HG03460 (cell line): ENCODE data around the gene GYG2.
"Not testable (repeated sequence)": the region's sequence is repeated elsewhere in the genome, so short reads cannot be mapped to it uniquely, and the experiment has no call there.

Experiments
- ATAC-seq: cut with Tn5 transposase; IDR thresholded peaks from one replicate; pipeline ENCODE4 v1.9.1; 2021; ENCODE audit not compliant: unreplicated experiment

The GYG2 gene

DNA sequence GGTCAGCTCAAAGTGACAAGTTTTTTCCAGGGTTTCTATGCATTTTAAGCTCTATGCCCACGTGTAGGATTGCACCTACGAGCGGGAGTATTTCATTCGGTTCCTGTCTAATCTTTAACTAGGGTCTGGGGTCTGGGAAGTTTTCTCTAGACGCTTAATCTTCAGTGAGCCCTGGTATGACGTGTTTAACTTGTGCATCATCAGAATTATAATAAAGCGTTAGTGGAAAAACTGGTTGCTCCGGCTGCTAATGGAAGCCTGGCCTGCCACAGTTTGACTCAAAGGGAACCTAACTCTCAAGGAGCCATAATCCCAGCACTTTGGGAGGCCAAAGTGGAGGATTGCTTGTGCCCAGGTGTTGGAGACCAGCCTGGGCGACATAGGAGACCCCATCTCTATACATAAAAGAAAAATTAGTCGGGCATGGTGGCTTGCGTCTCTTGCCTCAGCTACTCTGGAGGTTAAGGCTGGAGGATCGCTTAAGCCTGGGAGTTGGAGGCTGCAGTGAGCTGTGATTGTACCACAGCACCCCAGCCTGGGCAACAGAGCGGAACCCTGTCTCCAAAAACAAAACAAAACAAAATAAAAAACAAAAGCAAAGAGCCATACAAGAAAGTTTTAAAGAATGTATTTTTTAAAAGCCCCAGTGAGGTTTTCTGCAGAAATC is 70.2 kb downstream of the GYG2 start:
- no peak for ATAC-seq

DNA sequence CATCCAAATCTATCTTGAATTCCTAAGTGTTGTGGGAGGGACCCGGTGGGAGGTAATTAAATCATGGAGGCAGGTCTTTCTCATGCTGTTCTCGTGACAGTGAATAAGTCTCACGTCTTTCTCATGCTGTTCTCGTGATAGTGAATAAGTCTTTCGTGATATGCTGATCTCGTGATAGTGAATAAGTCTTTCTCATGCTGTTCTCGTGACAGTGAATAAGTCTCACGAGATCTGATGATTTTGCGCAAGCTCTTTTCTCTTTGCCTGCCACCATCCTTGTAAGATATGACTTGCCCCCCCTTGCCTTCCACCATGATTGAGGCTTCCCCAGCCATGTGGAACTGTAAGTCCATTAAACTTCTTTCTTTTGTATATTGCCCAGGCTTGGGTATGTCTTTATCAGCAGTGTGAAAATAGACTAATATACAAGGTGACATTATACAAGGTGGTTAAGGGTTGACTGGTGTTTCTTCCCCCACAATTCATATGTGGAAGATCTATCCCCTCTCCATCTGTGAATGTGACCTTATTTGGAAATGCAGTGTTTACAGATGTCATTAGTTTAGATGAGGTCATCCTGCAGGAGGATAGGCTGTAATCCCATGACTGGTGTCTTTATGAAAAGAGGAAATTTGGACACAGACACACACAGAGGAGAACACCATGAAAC is 72.8 kb downstream of the GYG2 start:
- no peak for ATAC-seq

DNA sequence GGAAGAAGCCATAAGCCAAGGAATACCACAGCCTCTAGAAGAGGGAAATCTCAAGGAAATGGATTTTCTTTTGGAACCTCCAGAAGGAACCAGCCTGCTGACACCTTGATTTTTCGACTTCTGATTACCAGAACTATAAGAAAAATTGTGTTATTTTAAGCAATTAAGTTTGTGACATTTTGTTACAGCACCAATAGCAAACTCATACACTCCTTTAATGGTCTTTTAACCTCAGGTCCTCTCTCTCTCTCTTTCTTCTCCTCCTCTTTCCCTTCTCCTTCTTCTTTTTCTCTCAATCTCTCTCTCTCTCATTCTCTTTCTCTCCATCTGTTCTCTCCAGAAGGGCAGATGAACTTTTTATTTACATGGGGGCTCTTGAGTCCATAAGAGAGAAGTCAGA is 74.1 kb downstream of the GYG2 start:
- no peak for ATAC-seq

GRCh38 chrX:2903366-2903765 is 74.6 kb downstream of the GYG2 start:
- ATAC-seq, result no peak

- ATAC-seq, result no peak
Measured at GRCh38 chrX:2907295-2907694, 78.6 kb downstream of the GYG2 start.

DNA sequence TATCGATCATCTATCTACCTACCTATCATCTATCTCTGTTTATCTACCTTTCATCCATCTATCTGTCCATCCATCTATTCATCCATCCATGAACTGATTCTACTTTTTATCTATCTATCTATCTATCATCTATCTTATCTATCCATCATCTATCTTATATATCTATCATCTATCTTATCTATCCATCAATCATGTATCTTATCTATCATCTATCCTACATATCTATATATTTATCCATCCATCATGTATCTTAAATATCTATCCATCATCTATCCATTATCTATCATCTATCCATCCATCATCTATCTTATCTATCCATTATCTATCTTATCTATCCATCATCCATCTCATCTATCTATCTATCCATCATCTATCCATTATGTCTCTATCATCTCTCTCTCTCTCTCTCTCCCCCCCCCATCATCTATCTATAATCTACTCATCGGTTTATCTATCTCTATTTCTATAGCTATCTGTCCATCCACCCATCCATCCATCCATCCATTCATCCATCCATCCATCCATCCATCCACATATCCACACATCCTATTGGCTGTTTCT is 79.5 kb downstream of the GYG2 start:
- no peak for ATAC-seq

DNA sequence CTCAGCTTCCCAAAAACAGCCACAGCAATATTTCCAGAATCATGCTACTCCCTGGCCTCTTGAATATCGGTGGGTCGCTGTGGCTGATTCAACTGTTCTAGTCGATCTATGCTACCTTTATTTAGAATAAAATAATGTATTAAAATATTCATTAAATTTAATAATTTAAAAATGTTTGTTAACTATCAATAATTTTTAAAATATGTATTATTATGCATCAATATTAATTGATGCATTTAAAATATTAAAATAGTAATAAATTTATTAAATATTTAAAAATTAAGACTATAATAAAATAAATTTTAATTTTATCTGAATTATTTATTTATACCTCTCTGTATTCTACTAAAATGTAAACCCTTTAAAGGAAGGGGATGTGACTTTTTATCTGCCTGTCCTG is 81.4 kb downstream of the GYG2 start:
- no peak for ATAC-seq

DNA sequence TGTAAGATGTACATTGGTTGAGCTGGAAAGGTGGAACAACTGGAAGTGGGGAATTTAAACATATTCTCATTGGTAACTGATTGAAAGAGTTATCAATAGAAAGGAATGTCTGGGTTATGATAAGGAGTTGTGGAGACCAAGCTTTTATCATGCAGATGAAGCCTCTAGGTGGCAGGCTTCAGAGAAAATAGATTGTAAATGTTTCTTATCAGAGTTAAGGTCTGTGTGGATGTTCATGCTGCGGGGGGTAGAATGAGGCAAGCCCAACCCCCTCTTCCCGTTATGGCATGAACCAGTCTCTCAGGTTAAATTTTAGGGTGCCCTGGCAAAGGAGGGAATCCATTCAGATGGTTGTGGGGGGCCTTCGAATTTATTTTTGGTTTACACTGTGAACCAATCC is 84.4 kb downstream of the GYG2 start:
- no peak for ATAC-seq

DNA sequence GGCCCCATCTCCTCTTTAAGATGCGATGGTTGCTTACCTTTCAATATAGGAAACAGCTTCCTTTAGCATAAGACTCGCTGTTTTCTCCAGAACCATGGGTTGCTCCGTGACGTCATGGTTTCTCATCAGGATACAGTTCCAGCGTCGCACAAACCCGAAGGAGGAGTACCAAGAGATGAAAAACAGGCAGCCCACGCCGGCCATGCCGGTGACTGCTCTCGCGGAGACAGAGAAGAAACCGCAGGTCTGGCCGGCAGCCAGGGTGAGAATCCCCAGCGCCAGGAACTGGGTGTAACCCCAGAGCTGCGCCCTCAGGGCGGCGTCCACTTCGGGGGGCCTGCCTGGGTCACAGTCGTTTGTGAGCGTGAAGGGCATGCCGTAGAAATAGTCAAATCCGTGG is 89.0 kb downstream of the GYG2 start:
- no peak for ATAC-seq

DNA sequence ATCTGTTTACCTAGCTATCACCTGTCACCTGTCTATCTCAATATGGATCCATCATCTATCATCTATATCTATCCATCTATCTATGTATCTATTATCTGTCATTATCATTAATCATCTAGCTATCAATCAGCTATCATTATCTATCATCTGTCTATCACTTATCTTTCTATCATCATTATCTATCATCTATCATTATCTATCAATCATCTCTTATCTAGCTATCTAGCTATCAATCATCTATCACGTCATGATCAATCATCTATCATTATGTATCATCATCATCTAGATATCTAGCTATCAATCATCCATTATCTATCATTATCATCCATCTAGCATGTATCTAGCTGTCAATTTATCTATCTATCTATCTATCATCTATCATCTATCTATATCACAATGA is 92.5 kb downstream of the GYG2 start:
- no peak for ATAC-seq

DNA sequence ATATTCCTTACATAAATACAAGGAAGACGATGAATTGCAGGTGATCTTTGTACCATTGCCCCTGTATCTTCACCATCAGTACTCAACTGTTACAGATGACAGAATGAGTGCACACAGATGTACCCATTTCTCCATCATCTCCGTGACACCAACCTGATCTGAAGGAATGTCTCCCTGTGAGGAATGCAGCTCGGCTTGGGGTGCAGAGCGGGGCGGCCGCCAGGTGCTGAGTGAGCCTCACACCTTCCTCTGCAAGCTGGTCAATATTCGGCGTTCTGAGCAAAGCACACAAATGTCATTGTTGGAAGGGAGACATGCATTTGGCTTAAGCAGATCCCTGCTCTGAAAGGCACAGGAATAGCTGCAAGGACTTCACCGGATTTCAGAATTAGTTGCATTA is 93.0 kb downstream of the GYG2 start:
- no peak for ATAC-seq

GRCh38 chrX:2924151-2924550 is 95.4 kb downstream of the GYG2 start:
- ATAC-seq, result no peak

GRCh38 chrX:2926255-2926654 is 97.5 kb downstream of the GYG2 start:
- ATAC-seq, result not testable (repeated sequence)

DNA sequence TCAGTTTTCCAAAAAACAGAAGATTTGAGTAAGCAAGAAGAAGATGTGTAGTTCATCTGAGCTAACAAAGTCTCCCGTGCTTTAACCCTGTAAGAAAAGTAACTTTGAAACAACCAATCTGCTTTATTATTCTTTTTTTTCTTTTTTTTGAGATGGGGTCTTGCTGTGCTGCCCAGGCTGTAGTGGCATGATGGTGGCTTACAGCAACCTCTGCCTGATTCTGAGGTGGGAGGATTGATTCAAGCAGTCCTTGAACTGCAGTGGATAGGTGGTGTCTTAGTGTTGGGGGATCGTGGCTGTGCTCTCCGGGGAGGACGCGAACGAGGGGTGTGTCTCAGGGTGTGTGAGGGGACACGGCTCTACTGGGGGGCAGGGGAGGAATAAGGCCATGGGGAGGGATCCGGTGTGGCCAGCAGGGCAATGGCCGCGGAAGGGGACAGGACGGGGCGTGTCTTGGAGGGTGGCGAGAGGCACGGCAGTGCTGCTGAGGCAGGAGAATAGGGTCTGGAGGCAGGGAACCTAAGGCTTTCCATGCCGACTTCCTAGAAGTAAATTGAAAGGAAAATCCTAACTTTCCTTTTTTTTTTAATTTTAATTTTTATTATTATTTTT is 98.0 kb downstream of the GYG2 start:
- ATAC-seq, result no peak

DNA sequence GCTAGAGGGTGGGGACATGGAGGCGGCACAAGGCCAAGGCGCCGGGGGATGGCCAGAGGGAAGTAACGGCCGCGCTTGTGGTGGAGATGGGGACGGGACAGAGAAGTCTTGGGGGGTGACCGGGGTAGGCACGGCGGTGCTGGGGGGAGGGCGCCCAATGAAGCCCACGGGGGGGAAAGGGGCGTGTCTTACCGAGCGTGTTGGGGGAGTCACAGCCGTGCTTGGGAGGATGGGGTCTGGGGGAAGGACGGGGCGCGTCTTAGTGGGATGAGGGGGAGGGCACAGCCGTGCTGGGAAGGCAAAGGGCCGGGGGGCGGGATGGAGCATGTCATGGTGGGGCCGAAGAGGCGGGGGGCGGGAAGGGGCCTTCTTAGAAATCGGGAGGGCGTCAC is 99.5 kb downstream of the GYG2 start:
- ATAC-seq, result no peak

DNA sequence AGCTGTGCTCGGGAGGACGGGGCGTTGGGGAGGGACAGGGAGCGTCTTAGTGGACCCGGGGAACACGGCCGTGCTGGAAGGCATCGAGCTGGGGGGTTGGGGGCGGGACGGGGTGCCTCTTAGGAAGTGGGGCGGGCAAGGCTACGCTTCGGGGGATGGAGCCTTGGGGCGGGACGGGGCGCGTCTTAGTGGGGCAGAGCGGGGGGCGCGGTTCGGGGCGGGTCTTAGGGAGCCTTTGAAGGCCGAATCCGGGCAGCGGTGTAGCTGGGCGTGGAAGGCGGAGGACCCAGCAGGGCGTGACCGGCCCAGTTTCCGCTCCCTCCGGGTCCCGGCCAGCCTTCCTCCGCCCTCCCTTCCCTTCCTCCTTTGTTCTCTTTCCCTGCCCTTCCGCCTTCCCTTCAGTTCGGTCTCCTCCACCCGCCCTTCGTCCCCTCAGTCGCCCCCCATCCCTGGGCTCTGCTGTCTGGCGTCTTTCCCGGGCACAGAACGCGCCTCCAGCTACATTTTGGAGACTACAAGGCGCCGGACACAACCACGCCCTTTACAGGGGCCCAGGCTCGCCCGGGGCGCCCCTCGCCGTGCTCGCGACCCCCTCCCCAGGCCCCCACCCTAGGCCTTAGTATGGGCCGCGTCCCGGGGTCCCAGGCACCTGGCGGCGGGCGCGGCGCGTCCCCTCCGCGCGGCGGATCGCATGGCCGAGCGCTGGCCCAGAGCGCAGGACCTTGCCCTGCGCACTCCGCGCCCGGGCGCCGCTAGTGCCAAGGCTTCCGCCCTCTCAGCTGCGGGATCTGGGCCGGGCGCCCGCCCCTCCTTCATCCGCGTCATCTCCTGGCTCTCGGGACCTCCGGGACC is 100.1 kb downstream of the GYG2 start, which contains the start of gene ARSD:
ARSD (minus strand) TSS at position 757 of the 852 bp plus-strand sequence; CDS start at position 693, 64 bp downstream.
- ATAC-seq, result peak; percentile 95

DNA sequence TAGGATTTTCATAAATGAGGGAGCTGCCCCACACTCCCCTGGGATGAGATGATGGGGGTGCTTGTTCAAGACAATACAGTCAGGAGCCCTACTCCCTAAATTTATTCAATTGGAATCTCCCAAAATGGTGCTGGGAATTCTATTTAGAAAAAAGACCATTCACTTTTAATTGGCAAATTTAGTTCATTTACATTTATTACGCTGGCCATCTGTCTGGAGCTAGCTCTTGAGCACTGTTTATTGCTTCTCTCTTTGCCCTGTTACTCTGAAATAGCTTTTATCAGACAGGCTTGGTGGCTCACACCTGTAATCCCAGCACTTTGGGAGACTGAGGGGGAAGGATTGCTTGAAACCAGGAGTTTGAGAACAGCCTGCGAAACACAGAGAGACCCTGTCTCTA is 102.4 kb downstream of the GYG2 start:
- ATAC-seq, result no peak

DNA sequence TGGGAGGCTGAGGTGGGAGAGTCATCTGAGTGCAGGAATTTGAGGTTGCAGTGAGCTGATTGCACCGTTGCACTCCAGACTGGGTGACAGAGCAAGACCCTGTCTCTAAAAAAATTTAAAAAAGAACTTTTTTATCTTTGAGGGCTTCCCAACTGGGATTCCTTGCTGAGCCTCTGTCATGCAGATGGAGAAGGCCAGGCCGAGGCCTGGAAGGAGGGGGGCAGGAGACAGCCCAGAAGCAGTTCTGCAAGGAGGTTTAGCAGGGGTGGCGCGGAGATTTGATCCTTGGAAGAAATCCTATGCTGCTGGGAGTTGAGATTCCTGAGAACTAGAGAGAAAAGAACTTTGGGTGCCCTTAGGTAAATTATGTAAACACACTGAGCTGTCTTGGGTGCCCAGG is 102.9 kb downstream of the GYG2 start:
- no peak for ATAC-seq
